Measurements from ENCODE around the gene ABCD3. TPM values are rescaled to one million over a fixed set of nuclear protein-coding genes. Genes with fewer than 3 reads are reported as not detected.

Gene ABCD3
- total and polyA plus RNA-seq, 7 donors = 15.8 to 48.5 (median 37.7) TPM

DNA sequence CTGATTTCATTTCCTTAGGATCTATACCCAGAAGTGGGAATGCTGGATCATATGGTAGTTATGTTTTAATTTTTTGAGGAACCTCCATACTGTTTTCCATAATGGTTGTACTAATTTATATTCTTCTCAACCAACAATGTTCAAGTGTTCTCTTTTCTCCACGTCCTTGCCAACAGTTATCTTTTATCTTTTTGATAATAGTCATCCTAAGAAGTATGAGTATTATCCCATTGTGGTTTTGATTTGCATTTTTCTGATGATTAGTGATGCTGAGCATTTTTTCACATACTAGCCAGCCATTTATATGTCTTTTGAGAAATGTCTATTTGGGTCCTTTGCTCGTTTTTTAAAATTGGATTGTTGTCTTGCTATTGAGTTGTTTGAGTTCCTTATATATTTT, 38.5 kb downstream of the ABCD3 start:
- intact Hi-C loops (cut with DNase I) = no loop called here
- Histone ChIP-seq H3K4me3 (no peak overlapping the region), H3K27ac (no peak overlapping the region), H3K36me3 (ENCODE audit: insufficient read depth in 1 of 2, low read depth in 1 of 2) (peaks cover 0 to 26% of the 10 kb centered on the region in 2 donors), H3K27me3 (ENCODE audit: insufficient read depth in 3 of 3, low read length in 2 of 3) (no peaks in the 10 kb centered on the region), H3K4me1 (no peaks in the 10 kb centered on the region), H3K9me3 (no peaks in the 10 kb centered on the region)
- DNase-seq (no peak), ATAC-seq (no peak)
- no peak for TF ChIP-seq CTCF (IDR thresholded peaks at IDR 0.05)
- WGBS, 3 donors = 85 to 88% (median 87%) methylated on average over 2 of the region's 2 CpGs

DNA sequence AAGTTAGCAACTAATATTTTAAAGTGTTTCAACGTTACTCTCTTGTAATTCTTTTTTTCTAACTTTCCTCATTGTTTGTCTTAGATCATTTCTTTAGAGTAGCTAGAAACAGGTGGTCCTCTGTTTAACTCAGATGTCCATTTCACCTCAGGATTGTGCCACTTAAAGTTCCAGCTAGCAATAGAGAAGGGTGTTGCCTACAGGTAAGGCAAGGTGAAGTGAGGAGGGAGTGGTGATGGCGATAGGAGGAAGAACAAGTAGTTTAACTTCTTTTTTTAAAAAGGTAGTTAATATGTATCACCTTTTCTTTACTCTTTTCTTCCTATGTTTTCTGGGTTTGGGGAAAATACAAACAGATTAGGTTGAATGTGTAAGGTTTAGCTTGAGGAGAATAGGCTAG, 44.4 kb downstream of the ABCD3 start:
- no peak for TF ChIP-seq CTCF (IDR thresholded peaks at IDR 0.05)
- intact Hi-C loops (cut with DNase I) = loop anchor here (1.0 to 10.0 kb wide), 3 partner anchors 126 to 438 kb away; no protein-coding TSS in a partner anchor
- H3K27ac ChIP-seq = no peak overlapping the region

GRCh38 chr1:94463056-94463764, 45.0 kb downstream of the ABCD3 start:
- Histone ChIP-seq H3K4me3 (no peak overlapping the region), H3K4me1 (no peaks in the 10 kb centered on the region), H3K9me3 (no peaks in the 10 kb centered on the region), H3K27ac (no peak overlapping the region), H3K36me3 (ENCODE audit: insufficient read depth in 1 of 2, low read depth in 1 of 2) (peaks cover 0 to 56% of the 10 kb centered on the region in 2 donors), H3K27me3 (ENCODE audit: insufficient read depth in 3 of 3, low read length in 2 of 3) (no peaks in the 10 kb centered on the region)
- no peak for DNase-seq
- intact Hi-C loops (cut with DNase I) = loop anchor here (1.0 to 10.0 kb wide), 3 partner anchors 127 to 438 kb away; no protein-coding TSS in a partner anchor
- WGBS, 3 donors = 88 to 97% (median 89%) methylated on average over 3 of the region's 3 CpGs
- peak in 1 of 4 donors; percentile 10 for ATAC-seq
- TF ChIP-seq CTCF (IDR thresholded peaks at IDR 0.05) = no peak

More for the DNA sequence above, 44.4 kb downstream of the ABCD3 start:
- WGBS, 3 donors = 88 to 93% (median 92%) methylated on average over 2 of the region's 2 CpGs
- no peak for ATAC-seq
- Histone ChIP-seq H3K9me3 (no peaks in the 10 kb centered on the region), H3K4me3 (no peak overlapping the region), H3K27me3 (ENCODE audit: insufficient read depth in 3 of 3, low read length in 2 of 3) (no peaks in the 10 kb centered on the region), H3K36me3 (ENCODE audit: insufficient read depth in 1 of 2, low read depth in 1 of 2) (peaks cover 0 to 56% of the 10 kb centered on the region in 2 donors), H3K4me1 (no peaks in the 10 kb centered on the region)
- DNase-seq = no peak

DNA sequence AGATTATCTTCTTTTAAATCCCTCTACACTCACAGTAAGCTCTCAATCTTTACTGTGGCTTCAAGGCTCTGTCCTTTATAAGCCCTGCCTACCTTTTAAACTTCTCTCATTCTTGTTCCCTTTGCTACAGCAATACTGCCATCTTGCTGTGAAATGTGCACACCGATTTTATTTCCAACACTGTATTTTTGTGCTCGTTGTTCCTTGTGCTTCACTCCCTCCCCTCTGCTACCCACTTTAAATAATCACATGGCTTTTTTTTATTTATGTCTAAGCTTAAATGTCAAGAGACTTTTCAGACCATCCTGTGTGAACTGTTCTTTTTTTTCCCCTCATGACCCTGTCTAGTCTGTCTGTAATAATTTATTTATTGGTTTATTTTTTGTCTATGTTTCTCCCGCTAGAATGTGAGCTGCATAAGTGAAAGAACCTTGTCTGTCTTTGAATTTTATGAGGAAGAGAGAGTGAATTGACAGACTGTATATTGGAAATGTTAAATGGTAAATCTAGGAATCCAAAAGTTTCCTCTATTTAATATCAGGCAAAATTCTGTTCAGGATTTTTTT, 45.7 kb downstream of the ABCD3 start:
- intact Hi-C loops (cut with DNase I) = loop anchor here (1.0 to 10.0 kb wide), 3 partner anchors 128 to 439 kb away; no protein-coding TSS in a partner anchor
- Histone ChIP-seq H3K36me3 (ENCODE audit: insufficient read depth in 1 of 2, low read depth in 1 of 2) (peaks cover 0 to 56% of the 10 kb centered on the region in 2 donors), H3K9me3 (no peaks in the 10 kb centered on the region), H3K27ac (no peak overlapping the region), H3K4me3 (no peak overlapping the region), H3K4me1 (no peaks in the 10 kb centered on the region), H3K27me3 (ENCODE audit: insufficient read depth in 3 of 3, low read length in 2 of 3) (no peaks in the 10 kb centered on the region)
- peak; percentile 65 for TF ChIP-seq CTCF (IDR thresholded peaks at IDR 0.05)
- ATAC-seq = peak; percentile 56 to 90 (median 67)
- DNase-seq = no peak
- WGBS, 3 donors = 34 to 81% (median 58%) methylated on average over 3 of the region's 3 CpGs
